ENCODE data around the gene COQ8A. TPM values are rescaled to one million over a fixed set of nuclear protein-coding genes. Genes with fewer than 3 reads are reported as not detected.

The COQ8A gene
- total RNA-seq, 1 donor from 2014 or later = 8.2 TPM

GRCh38 chr1:226976276-226976977 is 36.3 kb downstream of the COQ8A start:
- peaks cover 28% of the 10 kb centered on the region for H3K27me3 Mint-ChIP-seq (ENCODE audit: low read depth)
- DNase-seq (ENCODE audit: low read depth, low spot score) = no peak
- H3K4me3 Mint-ChIP-seq = no peak overlapping the region

GRCh38 chr1:226976978-226977642 is 37.0 kb downstream of the COQ8A start:
- peaks cover 26% of the 10 kb centered on the region for H3K27me3 Mint-ChIP-seq (ENCODE audit: low read depth)

More at GRCh38 chr1:226976276-226976977, 36.3 kb downstream of the COQ8A start:
- Mint-ChIP-seq H3K27ac (ENCODE audit: unreplicated experiment) (no peak overlapping the region), H3K36me3 (ENCODE audit: low read depth) (peaks cover 6% of the 10 kb centered on the region), H3K9me3 (peaks cover 6% of the 10 kb centered on the region), H3K4me1 (peaks cover 19% of the 10 kb centered on the region)
- TF ChIP-seq CTCF (conservative IDR thresholded peaks at IDR 0.05) = no peak

GRCh38 chr1:226977643-226978431 is 37.7 kb downstream of the COQ8A start:
- DNase-seq (ENCODE audit: low read depth, low spot score) = no peak

More at GRCh38 chr1:226976978-226977642, 37.0 kb downstream of the COQ8A start:
- Mint-ChIP-seq H3K4me3 (no peak overlapping the region), H3K9me3 (peaks cover under 1% of the 10 kb centered on the region), H3K36me3 (ENCODE audit: low read depth) (peaks cover under 1% of the 10 kb centered on the region), H3K4me1 (peaks cover 19% of the 10 kb centered on the region), H3K27ac (ENCODE audit: unreplicated experiment) (no peak overlapping the region)
- no peak for DNase-seq (ENCODE audit: low read depth, low spot score)
- TF ChIP-seq CTCF (conservative IDR thresholded peaks at IDR 0.05) = no peak

GRCh38 chr1:226978432-226979114 is 38.5 kb downstream of the COQ8A start:
- no peak overlapping the region for H3K4me3 Mint-ChIP-seq
- no peak overlapping the region for H3K27ac Mint-ChIP-seq (ENCODE audit: unreplicated experiment)
- no peaks in the 10 kb centered on the region for H3K36me3 Mint-ChIP-seq (ENCODE audit: low read depth)
- no peaks in the 10 kb centered on the region for H3K9me3 Mint-ChIP-seq
- H3K4me1 Mint-ChIP-seq = peaks cover 19% of the 10 kb centered on the region
- H3K27me3 Mint-ChIP-seq (ENCODE audit: low read depth) = peaks cover 26% of the 10 kb centered on the region
- no peak for DNase-seq (ENCODE audit: low read depth, low spot score)
- no peak for TF ChIP-seq CTCF (conservative IDR thresholded peaks at IDR 0.05)

More at GRCh38 chr1:226977643-226978431, 37.7 kb downstream of the COQ8A start:
- Mint-ChIP-seq H3K9me3 (no peaks in the 10 kb centered on the region), H3K4me3 (no peak overlapping the region), H3K36me3 (ENCODE audit: low read depth) (no peaks in the 10 kb centered on the region), H3K27ac (ENCODE audit: unreplicated experiment) (no peak overlapping the region), H3K4me1 (peaks cover 19% of the 10 kb centered on the region), H3K27me3 (ENCODE audit: low read depth) (peaks cover 26% of the 10 kb centered on the region)
- TF ChIP-seq CTCF (conservative IDR thresholded peaks at IDR 0.05) = no peak

GRCh38 chr1:226979115-226979516 is 39.0 kb downstream of the COQ8A start:
- H3K4me3 Mint-ChIP-seq = no peak overlapping the region
- no peaks in the 10 kb centered on the region for H3K9me3 Mint-ChIP-seq
- DNase-seq (ENCODE audit: low read depth, low spot score) = no peak
- H3K4me1 Mint-ChIP-seq = peaks cover 18% of the 10 kb centered on the region
- TF ChIP-seq CTCF (conservative IDR thresholded peaks at IDR 0.05) = no peak
- H3K36me3 Mint-ChIP-seq (ENCODE audit: low read depth) = no peaks in the 10 kb centered on the region
- H3K27me3 Mint-ChIP-seq (ENCODE audit: low read depth) = peaks cover 21% of the 10 kb centered on the region
- H3K27ac Mint-ChIP-seq (ENCODE audit: unreplicated experiment) = no peak overlapping the region

All from neural crest cell (in vitro differentiated cells).